B cell (primary cell): Measurements from ENCODE around the gene KLHDC7A. TPM values are rescaled to one million over a fixed set of nuclear protein-coding genes. Genes with fewer than 3 reads are reported as not detected.

ENCODE experiments used
- ATAC-seq: fragments of 200-7000 bp; cut with Tn5 transposase; one replicate; pipeline ENCODE4 v1.10.0; 2021; ENCODE audit warnings: low read depth, mild to moderate bottlenecking, moderate number of reproducible peaks, moderate library complexity
- CTCF ChIA-PET: fragments of 350-600 bp; sonication (Branson Sonifier 250); formaldehyde crosslinking; loops from one replicate; lab custom pipeline; 2021; ENCODE audit warnings: antibody characterized with exemption, inconsistent platforms; lab: Charles Lee
- POLR2A ChIA-PET: fragments of 350-600 bp; sonication (Branson Sonifier 250); formaldehyde crosslinking; loops from one replicate; lab custom pipeline; 2021; ENCODE audit warnings: antibody characterized with exemption; lab: Charles Lee
- DNase-seq: peaks from one replicate; pipeline ENCODE4 v3.0.0; 2013
- H2AFZ ChIP-seq: 2 replicates; pipeline ENCODE4 v1.6.1; 2012; ENCODE audit warnings: mild to moderate bottlenecking, low read depth, low read length; ENCODE audit not compliant: insufficient read depth, poor library complexity, severe bottlenecking
- H3K27ac ChIP-seq, 2 donors: 1 replicate in 1 of 2; 2 replicates in 1 of 2; pipeline ENCODE4 v1.5.1; 2012 to 2013; ENCODE audit warnings: low read length in 2 of 2, mild to moderate bottlenecking in 2 of 2, moderate library complexity in 1 of 2
- H3K27me3 ChIP-seq, 4 experiments: fragments of 200-600 bp in 1 of 4; sonication (generic) in 1 of 4; replicated peaks in 1 of 4; 1 replicate in 2 of 4; 2 replicates in 2 of 4; pipeline versions ENCODE4 v1.6.1 to v1.7.0; 2013 to 2016; ENCODE audit warnings: low read length in 3 of 4, mild to moderate bottlenecking in 2 of 4, mixed read lengths in 1 of 4, moderate library complexity in 1 of 4; ENCODE audit not compliant: insufficient read depth in 4 of 4, control insufficient read depth in 3 of 4; ENCODE audit errors: control extremely low read depth in 1 of 4
- H3K36me3 ChIP-seq, 2 experiments: replicated peaks in 1 of 2; 1 replicate in 1 of 2; 2 replicates in 1 of 2; pipeline versions ENCODE4 v1.6.1 to v1.7.1; 2013; ENCODE audit warnings: low read length in 1 of 2; ENCODE audit not compliant: insufficient read depth in 2 of 2, control insufficient read depth in 1 of 2; ENCODE audit errors: control extremely low read depth in 1 of 2, extremely low read depth in 1 of 2
- H3K4me1 ChIP-seq, 2 donors: fragments of 200-600 bp in 1 of 2; sonication (generic) in 1 of 2; 1 replicate in 1 of 2; 2 replicates in 1 of 2; pipeline versions ENCODE4 v1.5.1 to v1.6.1; 2013 to 2017; ENCODE audit warnings: low read length in 2 of 2; ENCODE audit not compliant: control insufficient read depth in 2 of 2, insufficient read depth in 2 of 2
- H3K4me2 ChIP-seq: replicated peaks from 2 replicates; pipeline ENCODE3; 2012; ENCODE audit warnings: mild to moderate bottlenecking, low read depth, low read length; ENCODE audit not compliant: poor library complexity, severe bottlenecking
- H3K4me3 ChIP-seq, 5 experiments: fragments of 200-600 bp in 1 of 5; sonication (generic) in 1 of 5; 1 replicate in 3 of 5; 2 replicates in 2 of 5; pipeline versions ENCODE4 v1.5.1 to v1.7.0; 2011 to 2016; ENCODE audit warnings: low read length in 4 of 5, mild to moderate bottlenecking in 4 of 5, low read depth in 2 of 5, control low read depth in 1 of 5, moderate library complexity in 1 of 5; ENCODE audit not compliant: insufficient read depth in 1 of 5; ENCODE audit errors: control extremely low read depth in 1 of 5, extremely low read depth in 1 of 5
- H3K79me2 ChIP-seq: fragments of 200-600 bp; sonication (generic); one replicate; pipeline ENCODE4 v1.6.0; 2016; ENCODE audit warnings: low read length; ENCODE audit not compliant: control insufficient read depth, insufficient read depth
- H3K9ac ChIP-seq: fragments of 200-600 bp; sonication (generic); 2 replicates; pipeline ENCODE4 v1.6.1; 2017; ENCODE audit warnings: mild to moderate bottlenecking, low read length, moderate library complexity
- H3K9me3 ChIP-seq, 3 donors: one replicate each; pipeline versions ENCODE4 v1.6.1 to v1.7.1; 2013; ENCODE audit warnings: low read length in 2 of 3; ENCODE audit not compliant: control insufficient read depth in 2 of 3, insufficient read depth in 1 of 3; ENCODE audit errors: control extremely low read depth in 1 of 3
- H4K20me1 ChIP-seq: 2 replicates; pipeline ENCODE4 v1.6.0; 2012; ENCODE audit warnings: mild to moderate bottlenecking, low read length; ENCODE audit not compliant: insufficient read depth, control insufficient read depth, poor library complexity, severe bottlenecking
- H3K27ac Mint-ChIP-seq: one replicate; pipeline ENCODE4 v1.8.0; 2021; ENCODE audit warnings: mixed read lengths
- H3K27me3 Mint-ChIP-seq: one replicate; pipeline ENCODE4 v1.8.0; 2021; ENCODE audit warnings: mixed read lengths
- H3K4me1 Mint-ChIP-seq: one replicate; pipeline ENCODE4 v1.8.0; 2021; ENCODE audit warnings: mixed read lengths
- H3K4me3 Mint-ChIP-seq: one replicate; pipeline ENCODE4 v1.8.0; 2021; ENCODE audit warnings: mixed read lengths
- H3K9me3 Mint-ChIP-seq: one replicate; pipeline ENCODE4 v1.8.0; 2022; ENCODE audit warnings: mixed read lengths; ENCODE audit not compliant: insufficient read depth
- EZH2 ChIP-seq: IDR thresholded peaks from 2 replicates; pipeline ENCODE4 v1.6.1; 2012; ENCODE audit warnings: borderline replicate concordance, low read depth, mild to moderate bottlenecking, moderate library complexity, low read length; ENCODE audit not compliant: insufficient read depth, poor library complexity, severe bottlenecking
- WGBS: methylation state at CpG from one replicate; pipeline ENCODE4 v1.1.5; 2013; ENCODE audit warnings: missing lambda C conversion rate; ENCODE audit not compliant: insufficient coverage; 5-methylcytosine and 5-hydroxymethylcytosine counted together
- intact Hi-C: fragments of 100-400 bp; cut with micrococcal nuclease; formaldehyde crosslinking; loops from one replicate; pipeline ENCODE4 v1.10.0; 2022
- polyA plus RNA-seq: library from polyadenylated mRNA; depleted of rRNA; stranded (reverse); fragments of >200 nt; gene quantifications from 2 replicates; pipeline ENCODE4 v1.2.3, GENCODE V29; 2012
- total RNA-seq, 2 donors: library from RNA; stranded (reverse); fragments of 120-200 nt in 1 of 2; gene quantifications; 1 replicate in 1 of 2; 2 replicates in 1 of 2; pipeline versions ENCODE4 v1.2.3 to v1.2.4, GENCODE V29; 2013 to 2022
- TF ChIP-seq, protein P1 (sequence below): fragments of 200-600 bp; IDR thresholded peaks from one replicate; pipeline ENCODE4 v1.8.0; 2022; ENCODE audit warnings: antibody characterized with exemption, mild to moderate bottlenecking

The KLHDC7A gene
- total and polyA plus RNA-seq, 2 donors (not counting 1 experiment from before 2014, with no cell fraction given), result not detected

DNA sequence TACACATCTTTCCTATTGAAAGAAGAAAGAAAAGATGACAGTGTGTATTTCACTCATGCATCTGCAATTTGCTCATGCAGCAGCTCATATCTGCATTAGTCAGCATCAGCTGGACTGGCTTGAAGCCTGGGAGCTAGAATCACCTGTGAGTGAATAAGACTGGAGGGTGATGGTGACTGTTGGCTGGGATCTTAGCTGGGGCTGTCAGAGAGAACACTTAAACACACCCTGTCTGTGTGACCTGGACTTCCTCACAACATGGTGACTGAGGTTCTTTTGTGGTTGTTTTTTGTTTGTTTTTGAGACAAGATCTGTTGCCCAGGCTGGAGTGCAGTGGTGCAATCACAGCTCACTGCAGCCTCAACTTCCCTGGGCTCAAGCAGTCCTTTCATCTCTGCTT, 24.9 kb downstream of the KLHDC7A start:
- TF ChIP-seq, protein P1, sequence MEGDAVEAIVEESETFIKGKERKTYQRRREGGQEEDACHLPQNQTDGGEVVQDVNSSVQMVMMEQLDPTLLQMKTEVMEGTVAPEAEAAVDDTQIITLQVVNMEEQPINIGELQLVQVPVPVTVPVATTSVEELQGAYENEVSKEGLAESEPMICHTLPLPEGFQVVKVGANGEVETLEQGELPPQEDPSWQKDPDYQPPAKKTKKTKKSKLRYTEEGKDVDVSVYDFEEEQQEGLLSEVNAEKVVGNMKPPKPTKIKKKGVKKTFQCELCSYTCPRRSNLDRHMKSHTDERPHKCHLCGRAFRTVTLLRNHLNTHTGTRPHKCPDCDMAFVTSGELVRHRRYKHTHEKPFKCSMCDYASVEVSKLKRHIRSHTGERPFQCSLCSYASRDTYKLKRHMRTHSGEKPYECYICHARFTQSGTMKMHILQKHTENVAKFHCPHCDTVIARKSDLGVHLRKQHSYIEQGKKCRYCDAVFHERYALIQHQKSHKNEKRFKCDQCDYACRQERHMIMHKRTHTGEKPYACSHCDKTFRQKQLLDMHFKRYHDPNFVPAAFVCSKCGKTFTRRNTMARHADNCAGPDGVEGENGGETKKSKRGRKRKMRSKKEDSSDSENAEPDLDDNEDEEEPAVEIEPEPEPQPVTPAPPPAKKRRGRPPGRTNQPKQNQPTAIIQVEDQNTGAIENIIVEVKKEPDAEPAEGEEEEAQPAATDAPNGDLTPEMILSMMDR, result no peak
- no peak for TF ChIP-seq EZH2
- POLR2A ChIA-PET, result no interaction called here
- no peaks in the 10 kb centered on the region for H3K4me1 ChIP-seq
- peaks cover 0 to 3% (median 1%) of the 10 kb centered on the region in 3 donors for H3K9me3 ChIP-seq
- ATAC-seq, result no peak
- H3K4me3 Mint-ChIP-seq, result no peak overlapping the region
- DNase-seq, result no peak
- no peaks in the 10 kb centered on the region for H4K20me1 ChIP-seq
- H3K4me1 Mint-ChIP-seq, result no peaks in the 10 kb centered on the region
- H3K27ac Mint-ChIP-seq, result no peak overlapping the region
- peaks cover 12% of the 10 kb centered on the region for H3K9me3 Mint-ChIP-seq
- CTCF ChIA-PET, result no interaction called here
- no peak overlapping the region for H3K4me2 ChIP-seq
- no peak overlapping the region for H3K4me3 ChIP-seq
- H3K36me3 ChIP-seq, result no peaks in the 10 kb centered on the region
- H3K27ac ChIP-seq, result no peak overlapping the region
- intact Hi-C loops, result no loop called here
- H3K9ac ChIP-seq, result no peak overlapping the region
- H3K27me3 Mint-ChIP-seq, result peaks cover 15% of the 10 kb centered on the region
- no peaks in the 10 kb centered on the region for H3K27me3 ChIP-seq
- no peaks in the 10 kb centered on the region for H3K79me2 ChIP-seq
- H2AFZ ChIP-seq, result no peak overlapping the region

DNA sequence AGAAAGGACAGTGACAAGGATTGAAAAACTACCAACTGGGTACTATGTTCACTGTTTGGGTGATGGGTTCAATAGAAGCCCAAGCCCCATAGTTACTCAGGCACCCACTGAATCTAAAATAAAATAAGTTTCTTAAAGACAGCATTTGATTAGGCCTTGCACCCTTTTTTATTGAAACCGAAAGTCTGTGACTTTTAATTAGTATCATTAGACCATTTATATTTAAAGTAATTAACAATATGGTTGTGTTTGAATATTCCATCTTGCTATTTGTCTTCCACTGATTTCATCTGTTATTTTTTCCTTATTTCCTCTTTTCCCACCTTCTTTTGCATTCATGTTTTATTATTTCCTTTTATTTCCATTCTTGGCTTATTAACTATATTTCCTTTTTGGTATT, 27.4 kb downstream of the KLHDC7A start:
- Histone ChIP-seq H4K20me1 (no peaks in the 10 kb centered on the region), H3K4me1 (no peaks in the 10 kb centered on the region), H3K79me2 (no peaks in the 10 kb centered on the region), H3K9ac (no peak overlapping the region), H2AFZ (no peak overlapping the region), H3K27ac (no peak overlapping the region), H3K4me2 (no peak overlapping the region), H3K9me3 (peaks cover 0 to 3% (median 1%) of the 10 kb centered on the region in 3 donors), H3K36me3 (no peaks in the 10 kb centered on the region), H3K4me3 (no peak overlapping the region), H3K27me3 (no peaks in the 10 kb centered on the region)
- H3K27ac Mint-ChIP-seq, result no peak overlapping the region
- no peak overlapping the region for H3K4me3 Mint-ChIP-seq
- ChIA-PET CTCF (no interaction called here), POLR2A (no interaction called here)
- H3K4me1 Mint-ChIP-seq, result no peaks in the 10 kb centered on the region
- ATAC-seq (no peak), DNase-seq (no peak)
- no CpG with 5 or more reads among the region's 1 CpG for WGBS
- intact Hi-C loops, result no loop called here
- peaks cover 12% of the 10 kb centered on the region for H3K9me3 Mint-ChIP-seq
- peaks cover 16% of the 10 kb centered on the region for H3K27me3 Mint-ChIP-seq
- TF ChIP-seq EZH2, result no peak
- TF ChIP-seq, protein P1, result no peak
